HepG2 (cell line): ENCODE measurements around the gene RASIP1. TPM values are rescaled to one million over a fixed set of nuclear protein-coding genes. Genes with fewer than 3 reads are reported as not detected.

Source experiments
- ATAC-seq: fragments of 200-7000 bp; cut with Tn5 transposase; 3 replicates; pipeline ENCODE4 v1.9.1; 2020; ENCODE audit warnings: mild to moderate bottlenecking, moderate library complexity
- BruUV-seq: library from RNA; stranded (reverse); fragments of 400-500 nt; replicated peaks from 2 replicates; lab custom pipeline; 2021; lab: Mats Ljungman, UMichigan
- CTCF ChIA-PET: fragments of 300-600 bp; formaldehyde crosslinking; extraction: SDS; loops from one replicate; lab custom pipeline; 2021; ENCODE audit warnings: low total read pairs, inconsistent platforms, low intra/inter-chr PET ratio; lab: Yijun Ruan, JAX
- POLR2A ChIA-PET: fragments of 350-600 bp; sonication (Branson Sonifier 250); formaldehyde crosslinking; loops from one replicate; lab custom pipeline; 2020; ENCODE audit warnings: antibody characterized with exemption, inconsistent platforms; lab: Yijun Ruan, JAX
- DNase-seq: peaks from one replicate; pipeline ENCODE4 v3.0.0-alpha.2; 2015; ENCODE audit warnings: low spot score
- FAIRE-seq: peaks from 3 replicates; lab custom pipeline; 2011; peaks lifted over from hg19 to GRCh38; lab: Jason Lieb, UNC
- H2AFZ ChIP-seq: one replicate; pipeline ENCODE4 v1.6.1; 2011; ENCODE audit warnings: low read length, inconsistent platforms
- H3K27ac ChIP-seq: fragments of 300-600 bp; 3 replicates; pipeline ENCODE4 v1.8.0; 2011; ENCODE audit warnings: mixed run types, mild to moderate bottlenecking, mixed read lengths, low read length, inconsistent platforms; ENCODE audit not compliant: insufficient read depth; ENCODE audit errors: extremely low read length
- H3K27me3 ChIP-seq, 2 experiments: fragments of 200-600 bp in 1 of 2; 2 replicates in 1 of 2; 3 replicates in 1 of 2; pipeline versions ENCODE4 v1.6.0 to v1.8.0; 2011; ENCODE audit warnings: low read length in 2 of 2, mild to moderate bottlenecking in 2 of 2, moderate library complexity in 2 of 2, inconsistent platforms in 1 of 2; ENCODE audit not compliant: insufficient read depth in 2 of 2, control insufficient read depth in 1 of 2
- H3K36me3 ChIP-seq, 2 experiments: fragments of 200-600 bp in 1 of 2; replicated peaks in 1 of 2; 2 replicates in 1 of 2; 3 replicates in 1 of 2; pipeline versions ENCODE4 v1.5.1 to v1.8.0; 2011; ENCODE audit warnings: low read length in 2 of 2, inconsistent platforms in 1 of 2; ENCODE audit not compliant: insufficient read depth in 2 of 2, control insufficient read depth in 1 of 2
- H3K4me1 ChIP-seq: 2 replicates; pipeline ENCODE4 v1.5.1; 2012; ENCODE audit warnings: low read length, inconsistent platforms; ENCODE audit not compliant: insufficient read depth
- H3K4me2 ChIP-seq: 2 replicates; pipeline ENCODE4 v1.6.0; 2011; ENCODE audit warnings: low read depth, low read length, inconsistent platforms
- H3K4me3 ChIP-seq, 3 experiments: fragments of 200-600 bp in 1 of 3; sonication (generic), shearing (Covaris generic) in 1 of 3; replicated peaks in 1 of 3; 2 replicates each; pipeline ENCODE4 v1.5.1; 2011 to 2016; ENCODE audit warnings: low read length in 3 of 3, inconsistent platforms in 2 of 3, low read depth in 2 of 3, mild to moderate bottlenecking in 2 of 3, control low read depth in 1 of 3, mixed read lengths in 1 of 3; ENCODE audit not compliant: insufficient read depth in 1 of 3
- H3K79me2 ChIP-seq: one replicate; pipeline ENCODE4 v1.6.1; 2011; ENCODE audit warnings: low read length, inconsistent platforms; ENCODE audit not compliant: insufficient read depth
- H3K9ac ChIP-seq: 2 replicates; pipeline ENCODE4 v1.6.0; 2011; ENCODE audit warnings: mild to moderate bottlenecking, low read depth, low read length, inconsistent platforms; ENCODE audit not compliant: insufficient read depth
- H3K9me3 ChIP-seq: 2 replicates; pipeline ENCODE4 v1.5.1; 2012; ENCODE audit warnings: mild to moderate bottlenecking, low read length
- H4K20me1 ChIP-seq: 2 replicates; pipeline ENCODE4 v1.6.0; 2011; ENCODE audit warnings: inconsistent platforms, mild to moderate bottlenecking, low read length, moderate library complexity; ENCODE audit not compliant: insufficient read depth
- CEBPZ ChIP-seq: IDR thresholded peaks from 2 replicates; pipeline ENCODE4 v1.6.1; 2012; ENCODE audit warnings: low read length, improper control_type of control experiment
- ELF3 ChIP-seq: IDR thresholded peaks from 2 replicates; pipeline ENCODE4 v1.6.1; 2016; ENCODE audit warnings: missing genetic modification reagents, missing compliant biosample characterization
- IRF2 ChIP-seq: IDR thresholded peaks from 2 replicates; pipeline ENCODE4 v1.6.1; 2018; ENCODE audit warnings: missing genetic modification reagents, missing compliant biosample characterization
- KLF11 ChIP-seq: IDR thresholded peaks from 2 replicates; pipeline ENCODE4 v1.6.1; 2016; ENCODE audit warnings: missing compliant biosample characterization
- MATR3 ChIP-seq: sonication (generic); formaldehyde crosslinking; IDR thresholded peaks from 2 replicates; pipeline ENCODE4 v1.4.0; 2020; ENCODE audit warnings: missing genetic modification reagents
- NFYB ChIP-seq: sonication (generic); formaldehyde crosslinking; IDR thresholded peaks from 2 replicates; pipeline ENCODE4 v1.4.0; 2020; ENCODE audit warnings: missing genetic modification reagents
- NRL ChIP-seq: sonication (generic); formaldehyde crosslinking; IDR thresholded peaks from 2 replicates; pipeline ENCODE4 v1.5.0; 2020; ENCODE audit warnings: missing genetic modification reagents, mild to moderate bottlenecking, moderate library complexity, borderline replicate concordance
- PBX2 ChIP-seq: IDR thresholded peaks from 2 replicates; pipeline ENCODE4 v1.6.1; 2016; ENCODE audit warnings: control low read depth
- PPARG ChIP-seq: conservative IDR thresholded peaks from 2 replicates; pipeline ENCODE4 v1.6.1; 2016; ENCODE audit warnings: missing biosample characterization, missing genetic modification reagents
- SAP130 ChIP-seq: IDR thresholded peaks from 2 replicates; pipeline ENCODE4 v1.6.1; 2016; ENCODE audit warnings: low read depth
- SMAD1 ChIP-seq: sonication (generic); formaldehyde crosslinking; IDR thresholded peaks from 2 replicates; pipeline ENCODE4 v1.4.0; 2020; ENCODE audit warnings: missing genetic modification reagents, low read depth, mild to moderate bottlenecking, borderline replicate concordance
- STAG1 ChIP-seq: sonication (generic); formaldehyde crosslinking; IDR thresholded peaks from 2 replicates; pipeline ENCODE4 v1.4.0; 2020; ENCODE audit warnings: missing genetic modification reagents
- TCF7 ChIP-seq: sonication (generic); IDR thresholded peaks from 2 replicates; pipeline ENCODE4 v1.6.1; 2016; ENCODE audit warnings: antibody characterized with exemption, low read depth
- XRCC5 ChIP-seq: fragments of 200-400 bp; formaldehyde crosslinking; optimal IDR thresholded peaks from 2 replicates; pipeline ENCODE3; 2017; ENCODE audit warnings: mild to moderate bottlenecking, low read length
- ZNF34 ChIP-seq: sonication (generic); formaldehyde crosslinking; IDR thresholded peaks from 2 replicates; pipeline ENCODE4 v1.4.0; 2020; ENCODE audit warnings: mild to moderate bottlenecking, missing genetic modification reagents, borderline replicate concordance
- ZNF569 ChIP-seq: sonication (generic); formaldehyde crosslinking; IDR thresholded peaks from 2 replicates; pipeline ENCODE4 v1.5.0; 2020; ENCODE audit warnings: mild to moderate bottlenecking, missing genetic modification reagents, moderate library complexity, borderline replicate concordance
- ZNF577 ChIP-seq: sonication (generic); formaldehyde crosslinking; IDR thresholded peaks from 2 replicates; pipeline ENCODE4 v1.4.0; 2020; ENCODE audit warnings: mild to moderate bottlenecking, low read depth, missing genetic modification reagents, borderline replicate concordance
- ZNF891 ChIP-seq: sonication (generic); formaldehyde crosslinking; IDR thresholded peaks from 2 replicates; pipeline ENCODE4 v1.5.0; 2020; ENCODE audit warnings: mild to moderate bottlenecking, missing genetic modification reagents
- WGBS: methylation state at CpG from one replicate; pipeline ENCODE4 v1.1.6; 2017; ENCODE audit warnings: low lambda C conversion rate; 5-methylcytosine and 5-hydroxymethylcytosine counted together
- in situ Hi-C: cut with HindIII; loops from 2 replicates; pipeline ENCODE4 v1.10.0; 2017; ENCODE audit warnings: low pct_unique_long_range_greater_than_20kb; ENCODE audit not compliant: extremely low pct_ligation_motif_present
- intact Hi-C: fragments of 100-400 bp; cut with micrococcal nuclease; formaldehyde crosslinking; loops from one replicate; pipeline ENCODE4 v1.10.0; 2022; ENCODE audit not compliant: unreplicated experiment
- polyA plus RNA-seq, 8 experiments: library from polyadenylated mRNA; depleted of rRNA in 3 of 8; stranded (reverse) in 7 of 8; unstranded in 1 of 8; fragments of >200 nt; fragmentation: Illumina TruSeq in 4 of 8; extraction: Trizol in 4 of 8; gene quantifications; 2 replicates each; pipeline versions ENCODE4 v1.2.1 to v1.2.3, GENCODE V29; 2011 to 2016; ENCODE audit warnings: low read depth in 4 of 8, missing spikeins in 1 of 8, mixed read lengths in 1 of 8; ENCODE audit not compliant: insufficient read depth in 1 of 8
- total RNA-seq, 5 experiments: library from RNA; depleted of rRNA; stranded (reverse); fragments of >200 nt; fragmentation: Illumina TruSeq; extraction: Trizol; gene quantifications; 2 replicates each; pipeline ENCODE4 v1.2.3, GENCODE V29; 2016; ENCODE audit warnings: low read depth in 1 of 5
- TF ChIP-seq, protein P1 (sequence below): sonication (generic); formaldehyde crosslinking; IDR thresholded peaks from 2 replicates; pipeline ENCODE4 v1.5.1; 2020; ENCODE audit warnings: mild to moderate bottlenecking, missing genetic modification reagents, moderate library complexity

RASIP1 gene
- total and polyA plus RNA-seq, 2 of the 13 experiments (the other 11 are each of a cell fraction or from before 2014, with no cell fraction given): 0.44 to 0.58 TPM

- 0 out of 5 replicates have a peak, but pooled peaks cover 0 to 3% of the 10 kb centered on the region in 2 experiments for H3K27me3 ChIP-seq
- FAIRE-seq (no peak), ATAC-seq (peak; percentile 72), DNase-seq (peak; percentile 85)
- H3K9me3 ChIP-seq: no peaks in the 10 kb centered on the region
- no peak overlapping the region for H2AFZ ChIP-seq
- no peak overlapping the region for H3K9ac ChIP-seq
- BruUV-seq: no TSS peak
- H3K4me2 ChIP-seq: no peak overlapping the region
- peaks cover 58% of the 10 kb centered on the region for H3K4me1 ChIP-seq
- peak overlapping the region; percentile 46 for H3K27ac ChIP-seq
- in situ Hi-C loops (no loop called here), intact Hi-C loops (no loop called here)
- WGBS: 8% methylated on average over 3 of the region's 3 CpGs
- H3K4me3 ChIP-seq: no peak overlapping the region
- POLR2A ChIA-PET: interaction anchor here (0.6 kb wide), 1 partner anchor 31 kb away, joined by 4 read pairs; no protein-coding TSS in a partner anchor
- H3K79me2 ChIP-seq: no peaks in the 10 kb centered on the region
- H3K36me3 ChIP-seq: no peaks in the 10 kb centered on the region
- CTCF ChIA-PET: no interaction called here
- no peaks in the 10 kb centered on the region for H4K20me1 ChIP-seq
- no peak for TF ChIP-seq NFYB (CRISPR knock-in tag)
- TF ChIP-seq XRCC5: no peak
- TF ChIP-seq ZNF891 (CRISPR knock-in tag): no peak
- TF ChIP-seq SMAD1: no peak
- no peak for TF ChIP-seq STAG1 (CRISPR knock-in tag)
- TF ChIP-seq ZNF34 (CRISPR knock-in tag): no peak
- TF ChIP-seq SAP130 (CRISPR knock-in tag): peak; percentile 7; the same call in 1 of the 2 replicates
- TF ChIP-seq, protein P1, sequence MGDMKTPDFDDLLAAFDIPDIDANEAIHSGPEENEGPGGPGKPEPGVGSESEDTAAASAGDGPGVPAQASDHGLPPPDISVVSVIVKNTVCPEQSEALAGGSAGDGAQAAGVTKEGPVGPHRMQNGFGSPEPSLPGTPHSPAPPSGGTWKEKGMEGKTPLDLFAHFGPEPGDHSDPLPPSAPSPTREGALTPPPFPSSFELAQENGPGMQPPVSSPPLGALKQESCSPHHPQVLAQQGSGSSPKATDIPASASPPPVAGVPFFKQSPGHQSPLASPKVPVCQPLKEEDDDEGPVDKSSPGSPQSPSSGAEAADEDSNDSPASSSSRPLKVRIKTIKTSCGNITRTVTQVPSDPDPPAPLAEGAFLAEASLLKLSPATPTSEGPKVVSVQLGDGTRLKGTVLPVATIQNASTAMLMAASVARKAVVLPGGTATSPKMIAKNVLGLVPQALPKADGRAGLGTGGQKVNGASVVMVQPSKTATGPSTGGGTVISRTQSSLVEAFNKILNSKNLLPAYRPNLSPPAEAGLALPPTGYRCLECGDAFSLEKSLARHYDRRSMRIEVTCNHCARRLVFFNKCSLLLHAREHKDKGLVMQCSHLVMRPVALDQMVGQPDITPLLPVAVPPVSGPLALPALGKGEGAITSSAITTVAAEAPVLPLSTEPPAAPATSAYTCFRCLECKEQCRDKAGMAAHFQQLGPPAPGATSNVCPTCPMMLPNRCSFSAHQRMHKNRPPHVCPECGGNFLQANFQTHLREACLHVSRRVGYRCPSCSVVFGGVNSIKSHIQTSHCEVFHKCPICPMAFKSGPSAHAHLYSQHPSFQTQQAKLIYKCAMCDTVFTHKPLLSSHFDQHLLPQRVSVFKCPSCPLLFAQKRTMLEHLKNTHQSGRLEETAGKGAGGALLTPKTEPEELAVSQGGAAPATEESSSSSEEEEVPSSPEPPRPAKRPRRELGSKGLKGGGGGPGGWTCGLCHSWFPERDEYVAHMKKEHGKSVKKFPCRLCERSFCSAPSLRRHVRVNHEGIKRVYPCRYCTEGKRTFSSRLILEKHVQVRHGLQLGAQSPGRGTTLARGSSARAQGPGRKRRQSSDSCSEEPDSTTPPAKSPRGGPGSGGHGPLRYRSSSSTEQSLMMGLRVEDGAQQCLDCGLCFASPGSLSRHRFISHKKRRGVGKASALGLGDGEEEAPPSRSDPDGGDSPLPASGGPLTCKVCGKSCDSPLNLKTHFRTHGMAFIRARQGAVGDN: no peak
- TF ChIP-seq PBX2 (CRISPR knock-in tag): no peak
- 0 out of 2 replicates have a peak, but pooled peaks have one; percentile 37 for TF ChIP-seq PPARG (CRISPR knock-in tag)
- no peak for TF ChIP-seq KLF11 (CRISPR knock-in tag)
- no peak for TF ChIP-seq CEBPZ
- TF ChIP-seq IRF2 (CRISPR knock-in tag): no peak
- TF ChIP-seq ELF3: peak; percentile 68
- TF ChIP-seq NRL: no peak
- TF ChIP-seq ZNF577 (CRISPR knock-in tag): no peak
- peak; percentile 47; the same call in 1 of the 2 replicates for TF ChIP-seq TCF7
- no peak for TF ChIP-seq ZNF569
- no peak for TF ChIP-seq MATR3 (CRISPR knock-in tag)
These were observed 54.3 kb downstream of the RASIP1 start for GRCh38 chr19:48686088-48686487.
